H1 (cell line): ENCODE measurements around the gene RBSN. TPM values are rescaled to one million over a fixed set of nuclear protein-coding genes. Genes with fewer than 3 reads are reported as not detected.

Experiments used
- CTCF ChIA-PET: fragments of 300-600 bp; sonication (Branson Sonifier 250); formaldehyde crosslinking; loops from one replicate; lab custom pipeline; 2021; ENCODE audit not compliant: partially characterized antibody; lab: Charles Lee
- POLR2A ChIA-PET: fragments of 300-600 bp; sonication (Branson Sonifier 250); formaldehyde crosslinking; loops from one replicate; lab custom pipeline; 2021; ENCODE audit warnings: inconsistent platforms; ENCODE audit not compliant: partially characterized antibody; lab: Charles Lee
- DNase-seq, 2 experiments: peaks; one replicate each; pipeline versions ENCODE4 v3.0.0 to v3.0.0-alpha.2; 2010 to 2022; ENCODE audit warnings: low spot score in 2 of 2, low read depth in 1 of 2, mixed read lengths in 1 of 2
- FAIRE-seq: peaks from 2 replicates; lab custom pipeline; 2011; peaks lifted over from hg19 to GRCh38; lab: Jason Lieb, UNC
- H2AFZ ChIP-seq: 2 replicates; pipeline ENCODE4 v1.8.1; 2012; ENCODE audit warnings: low read length, inconsistent platforms
- H2AK5ac ChIP-seq: 2 replicates; pipeline ENCODE4 v1.6.1; 2013; ENCODE audit warnings: low read depth, low read length
- H2BK120ac ChIP-seq: replicated peaks from 2 replicates; pipeline ENCODE3; 2013; ENCODE audit warnings: low read depth, low read length, inconsistent platforms
- H2BK12ac ChIP-seq: 2 replicates; pipeline ENCODE4 v1.6.1; 2013; ENCODE audit warnings: low read depth, low read length
- H2BK15ac ChIP-seq: 2 replicates; pipeline ENCODE4 v1.6.1; 2013; ENCODE audit warnings: low read length
- H2BK20ac ChIP-seq: 2 replicates; pipeline ENCODE4 v1.6.1; 2013; ENCODE audit warnings: low read length
- H2BK5ac ChIP-seq: 2 replicates; pipeline ENCODE4 v1.6.1; 2013; ENCODE audit warnings: low read depth, low read length
- H3K14ac ChIP-seq: 2 replicates; pipeline ENCODE4 v1.6.1; 2013; ENCODE audit warnings: inconsistent platforms; ENCODE audit not compliant: insufficient read length
- H3K18ac ChIP-seq: 2 replicates; pipeline ENCODE4 v1.6.1; 2013; ENCODE audit warnings: low read length; ENCODE audit errors: extremely low read depth
- H3K23ac ChIP-seq: 2 replicates; pipeline ENCODE4 v1.6.1; 2013; ENCODE audit warnings: inconsistent platforms; ENCODE audit not compliant: insufficient read length
- H3K23me2 ChIP-seq: 2 replicates; pipeline ENCODE4 v1.6.1; 2013; ENCODE audit warnings: low read depth, low read length
- H3K27ac ChIP-seq: 2 replicates; pipeline ENCODE4 v1.6.1; 2011; ENCODE audit warnings: low read depth, low read length, inconsistent platforms
- H3K27me3 ChIP-seq, 4 experiments: replicated peaks in 1 of 4; 1 replicate in 1 of 4; 2 replicates in 3 of 4; pipeline versions ENCODE4 v1.6.1 to v1.8.1; 2011 to 2013; ENCODE audit warnings: low read length in 3 of 4, mild to moderate bottlenecking in 3 of 4, inconsistent platforms in 2 of 4, mixed read lengths in 2 of 4, moderate library complexity in 1 of 4; ENCODE audit not compliant: control insufficient read depth in 3 of 4, insufficient read depth in 3 of 4; ENCODE audit errors: extremely low read depth in 1 of 4
- H3K36me3 ChIP-seq, 4 experiments: 2 replicates each; pipeline versions ENCODE4 v1.6.1 to v1.8.1; 2011 to 2013; ENCODE audit warnings: mild to moderate bottlenecking in 4 of 4, low read length in 3 of 4, moderate library complexity in 2 of 4, control low read depth in 1 of 4, inconsistent platforms in 1 of 4; ENCODE audit not compliant: insufficient read depth in 4 of 4, control insufficient read depth in 2 of 4
- H3K4ac ChIP-seq: replicated peaks from 2 replicates; pipeline ENCODE3; 2013; ENCODE audit warnings: low read length, low read depth, mixed read lengths, inconsistent platforms; ENCODE audit not compliant: insufficient read length
- H3K4me1 ChIP-seq, 4 experiments: replicated peaks in 1 of 4; 1 replicate in 1 of 4; 2 replicates in 3 of 4; pipeline versions ENCODE4 v1.6.1 to v1.8.1; 2011 to 2013; ENCODE audit warnings: low read length in 3 of 4, inconsistent platforms in 2 of 4, mixed read lengths in 1 of 4; ENCODE audit not compliant: insufficient read depth in 4 of 4, control insufficient read depth in 3 of 4
- H3K4me2 ChIP-seq, 2 experiments: 2 replicates each; pipeline versions ENCODE4 v1.6.1 to v1.8.1; 2011 to 2013; ENCODE audit warnings: low read depth in 2 of 2, low read length in 2 of 2, control low read depth in 1 of 2, inconsistent platforms in 1 of 2, mild to moderate bottlenecking in 1 of 2; ENCODE audit not compliant: insufficient read depth in 1 of 2
- H3K4me3 ChIP-seq, 4 experiments: fragments of 200-600, 300-600 bp in 1 of 4; sonication (generic), shearing (Covaris generic), sonication (Bioruptor Twin) in 1 of 4; 2 replicates each; pipeline versions ENCODE4 v1.5.1 to v1.8.1; 2011 to 2016; ENCODE audit warnings: low read length in 4 of 4, low read depth in 3 of 4, control low read depth in 2 of 4, inconsistent platforms in 2 of 4, mild to moderate bottlenecking in 2 of 4, mixed read lengths in 1 of 4, moderate library complexity in 1 of 4; ENCODE audit not compliant: insufficient read depth in 2 of 4; ENCODE audit errors: extremely low read depth in 1 of 4
- H3K56ac ChIP-seq: replicated peaks from 2 replicates; pipeline ENCODE3; 2013; ENCODE audit warnings: low read depth, mild to moderate bottlenecking, mixed read lengths, low read length, inconsistent platforms; ENCODE audit not compliant: insufficient read length
- H3K79me1 ChIP-seq: 2 replicates; pipeline ENCODE4 v1.6.1; 2013; ENCODE audit warnings: low read depth, low read length, control low read depth
- H3K79me2 ChIP-seq, 2 experiments: 2 replicates each; pipeline versions ENCODE4 v1.6.1 to v1.8.1; 2012 to 2013; ENCODE audit warnings: low read length in 2 of 2, mild to moderate bottlenecking in 2 of 2, inconsistent platforms in 1 of 2; ENCODE audit not compliant: insufficient read depth in 2 of 2, control insufficient read depth in 1 of 2
- H3K9ac ChIP-seq, 4 experiments: replicated peaks in 1 of 4; 1 replicate in 1 of 4; 2 replicates in 3 of 4; pipeline versions ENCODE4 v1.6.1 to v1.8.1; 2011 to 2013; ENCODE audit warnings: low read depth in 3 of 4, low read length in 3 of 4, control low read depth in 2 of 4, mild to moderate bottlenecking in 2 of 4, moderate library complexity in 2 of 4, inconsistent platforms in 1 of 4; ENCODE audit errors: extremely low read depth in 1 of 4
- H3K9me3 ChIP-seq, 2 experiments: 2 replicates each; pipeline versions ENCODE4 v1.6.1 to v1.8.1; 2012 to 2013; ENCODE audit warnings: mild to moderate bottlenecking in 2 of 2, moderate library complexity in 2 of 2, control low read depth in 1 of 2, inconsistent platforms in 1 of 2, low read depth in 1 of 2, low read length in 1 of 2, mixed read lengths in 1 of 2; ENCODE audit not compliant: insufficient read depth in 2 of 2
- H4K20me1 ChIP-seq, 2 experiments: replicated peaks in 1 of 2; 2 replicates each; pipeline versions ENCODE3 to v1.8.1; 2011 to 2013; ENCODE audit warnings: inconsistent platforms in 2 of 2, low read length in 2 of 2, mild to moderate bottlenecking in 1 of 2; ENCODE audit not compliant: insufficient read depth in 2 of 2, control insufficient read depth in 1 of 2
- H4K5ac ChIP-seq: 2 replicates; pipeline ENCODE4 v1.6.1; 2013; ENCODE audit warnings: low read length, low read depth, mixed read lengths, inconsistent platforms; ENCODE audit not compliant: insufficient read length
- H4K8ac ChIP-seq: 2 replicates; pipeline ENCODE4 v1.8.0; 2013; ENCODE audit warnings: mild to moderate bottlenecking, moderate library complexity, low read length, inconsistent platforms; ENCODE audit not compliant: insufficient read depth; ENCODE audit errors: extremely low read depth
- H4K91ac ChIP-seq: replicated peaks from 2 replicates; pipeline ENCODE3; 2013; ENCODE audit warnings: low read length, mixed read lengths, inconsistent platforms; ENCODE audit not compliant: insufficient read length
- SIRT6 ChIP-seq: IDR thresholded peaks from one replicate; pipeline ENCODE4 v1.7.1; 2012; ENCODE audit warnings: low read length, inconsistent platforms
- WGBS, 2 experiments: shearing (Covaris generic) in 1 of 2; methylation state at CpG; one replicate each; pipeline versions ENCODE4 v1.1.6 to v1.1.7; 2013 to 2015; ENCODE audit warnings: low lambda C conversion rate in 2 of 2, mixed read lengths in 2 of 2, inconsistent platforms in 1 of 2, low coverage in 1 of 2, missing lambda C conversion rate in 1 of 2; ENCODE audit not compliant: insufficient replicate concordance in 2 of 2, insufficient coverage in 1 of 2, insufficient read length in 1 of 2; ENCODE audit errors: extremely low coverage in 1 of 2, missing lambda C conversion rate in 1 of 2; 5-methylcytosine and 5-hydroxymethylcytosine counted together
- polyA plus RNA-seq, 7 experiments: library from polyadenylated mRNA; depleted of rRNA in 3 of 7; stranded (reverse) in 5 of 7; unstranded in 2 of 7; fragments of >200 nt in 5 of 7; fragments of 200-250 nt in 2 of 7; gene quantifications; 1 replicate in 5 of 7; 2 replicates in 1 of 7; 4 replicates in 1 of 7; pipeline versions ENCODE4 v1.2.1 to v1.2.3, GENCODE V29; 2011 to 2013; ENCODE audit warnings: missing spikeins in 2 of 7, mixed read lengths in 2 of 7
- total RNA-seq: library from RNA; stranded (reverse); fragmentation: NEBNext Ultra II Directional; extraction: Animal tissue kit (Norgen Biotek cat#: 25700); gene quantifications from 2 replicates; pipeline ENCODE4 v1.2.1, GENCODE V29; 2021

The RBSN gene
- total and polyA plus RNA-seq, 2 of the 8 experiments (the other 6 are each of a cell fraction or from before 2014, with no cell fraction given), result 5.9 to 20.0 TPM

DNA sequence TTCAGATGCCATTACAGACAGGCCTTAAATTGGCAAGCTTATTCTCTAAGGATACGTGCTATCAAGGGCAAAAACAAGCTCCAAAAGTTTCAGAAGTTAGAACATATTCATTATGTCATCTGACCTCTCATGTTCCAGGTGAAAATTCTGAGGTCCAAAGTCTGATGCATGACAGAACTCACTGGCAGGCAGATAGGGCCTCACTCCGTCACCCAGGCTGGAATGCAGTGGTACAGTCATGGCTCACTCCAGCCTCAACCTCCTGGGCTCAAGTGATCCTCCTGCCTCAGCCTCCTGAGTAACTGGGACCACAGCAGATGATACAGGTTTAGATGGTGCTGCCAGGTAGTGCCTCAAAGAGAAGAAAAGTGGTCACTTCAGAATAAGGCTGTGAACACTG lies 49.4 kb downstream of the RBSN start:
- no peak overlapping the region for H2BK5ac ChIP-seq
- no peaks in the 10 kb centered on the region for H3K23me2 ChIP-seq
- peaks cover 21 to 70% (median 49%) of the 10 kb centered on the region in 4 experiments; a peak in 7 of 8 replicates for H3K36me3 ChIP-seq
- ChIA-PET POLR2A (interaction anchor here (1.2 to 2.4 kb wide), 5 partner anchors 12 to 24 kb away, joined by 3 to 11 read pairs (median 3); partner anchors contain the start of gene MRPS25), CTCF (interaction anchor here (0.7 to 1.9 kb wide), 5 partner anchors 9 to 124 kb away, joined by 3 to 10 read pairs (median 3); no protein-coding TSS in a partner anchor)
- H4K5ac ChIP-seq, result no peak overlapping the region
- no peak overlapping the region for H2BK12ac ChIP-seq
- H2AK5ac ChIP-seq, result no peak overlapping the region
- no peaks in the 10 kb centered on the region; a peak in 1 of 7 replicates for H3K4me1 ChIP-seq
- H3K79me1 ChIP-seq, result no peaks in the 10 kb centered on the region; the same call in 1 of the 2 replicates
- FAIRE-seq, result no peak
- H3K4me3 ChIP-seq, result no peak overlapping the region
- 90% methylated on average over 2 of the region's 2 CpGs; no CpG with 5 or more reads in 1 of the 2 experiments for WGBS, 2 experiments
- no peak overlapping the region for H4K91ac ChIP-seq
- H3K4me2 ChIP-seq, result no peak overlapping the region
- no peak overlapping the region for H4K8ac ChIP-seq
- H3K9ac ChIP-seq, result no peak overlapping the region
- peaks cover 0 to 25% of the 10 kb centered on the region in 2 experiments; a peak in 3 of 4 replicates for H3K79me2 ChIP-seq
- no peak overlapping the region for H3K56ac ChIP-seq
- no peak overlapping the region for H2AFZ ChIP-seq
- no peak overlapping the region for H3K23ac ChIP-seq
- peaks cover 17 to 25% of the 10 kb centered on the region in 2 experiments for H4K20me1 ChIP-seq
- no peak overlapping the region for H3K14ac ChIP-seq
- H2BK15ac ChIP-seq, result no peak overlapping the region
- H3K9me3 ChIP-seq, result no peaks in the 10 kb centered on the region
- no peak overlapping the region for H2BK20ac ChIP-seq
- no peak overlapping the region for H3K27ac ChIP-seq
- no peak overlapping the region for H3K18ac ChIP-seq
- no peaks in the 10 kb centered on the region for H3K27me3 ChIP-seq
- no peak for TF ChIP-seq SIRT6
- TF ChIP-seq, all 59 proteins: peak for 0
- no peak for DNase-seq
- no peak overlapping the region for H3K4ac ChIP-seq
- H2BK120ac ChIP-seq, result no peak overlapping the region
